Omental fat pad (tissue), 4 donors: ENCODE results near the gene ATR. TPM values are rescaled to one million over a fixed set of nuclear protein-coding genes. Genes with fewer than 3 reads are reported as not detected.

Experiments
- ATAC-seq: fragments of 150-250 bp; one replicate; pipeline ENCODE4 v1.9.1; 2016; ENCODE audit warnings: mild to moderate bottlenecking, moderate library complexity; ENCODE audit not compliant: low FRiP score
- DNase-seq: peaks from one replicate; pipeline ENCODE4 v3.0.0-alpha.2; 2019; ENCODE audit warnings: low spot score
- CTCF ChIP-seq, 3 donors: fragments of 450-650 bp; IDR thresholded peaks; one replicate each; pipeline ENCODE4 v1.5.1; 2016 to 2017; ENCODE audit warnings: antibody characterized with exemption in 3 of 3, mild to moderate bottlenecking in 3 of 3, moderate library complexity in 2 of 3
- total RNA-seq, 4 donors: library from RNA; depleted of rRNA; stranded (reverse); fragments of >200 nt; gene quantifications; one replicate each; pipeline ENCODE4 v1.1.0, GENCODE V29; 2016

Gene ATR
- total RNA-seq, 4 donors from 2014 or later, result 18.8 to 35.8 (median 32.3) TPM

- no peak for TF ChIP-seq CTCF (IDR thresholded peaks at IDR 0.05)
- no peak for ATAC-seq
- DNase-seq, result no peak
These were observed 54.5 kb downstream of the ATR start for GRCh38 chr3:142523921-142524566.

GRCh38 chr3:142509079-142509478 is 69.5 kb downstream of the ATR start:
- DNase-seq, result no peak
- TF ChIP-seq CTCF (IDR thresholded peaks at IDR 0.05), result no peak
- no peak for ATAC-seq

GRCh38 chr3:142507241-142507640 is 71.3 kb downstream of the ATR start:
- no peak for ATAC-seq
- no peak for TF ChIP-seq CTCF (IDR thresholded peaks at IDR 0.05)
- no peak for DNase-seq

- no peak for TF ChIP-seq CTCF (IDR thresholded peaks at IDR 0.05)
- ATAC-seq, result no peak
- no peak for DNase-seq
These were observed 76.1 kb downstream of the ATR start for GRCh38 chr3:142502187-142502985.

GRCh38 chr3:142501004-142501926 is 77.3 kb downstream of the ATR start:
- no peak for TF ChIP-seq CTCF (IDR thresholded peaks at IDR 0.05)
- no peak for DNase-seq
- ATAC-seq, result no peak

- no peak for ATAC-seq
- DNase-seq, result no peak
- no peak for TF ChIP-seq CTCF (IDR thresholded peaks at IDR 0.05)
These were observed 78.3 kb downstream of the ATR start for GRCh38 chr3:142500211-142500610.
